NCI-H748 (cell line): ENCODE measurements around the gene B4GALT1.
A peak's percentile ranks its signal among the peaks of the same experiment; 100 is the strongest.
"Not testable (repeated sequence)": the region's sequence is repeated elsewhere in the genome, so short reads cannot be mapped to it uniquely, and the experiment has no call there.

Experiments
- DNase-seq: peaks from one replicate; lab custom pipeline; 2025; ENCODE audit not compliant: unreplicated experiment; lab: John Stamatoyannopoulos, UW

B4GALT1 gene

GRCh38 chr9:33163433-33164137 lies 3.6 kb downstream of the B4GALT1 start:
- no peak for DNase-seq

- no peak for DNase-seq
Measured at GRCh38 chr9:33162721-33163311, 4.3 kb downstream of the B4GALT1 start.

- peak; percentile 82 for DNase-seq
Measured at GRCh38 chr9:33161589-33162132, 5.5 kb downstream of the B4GALT1 start.

- DNase-seq, result peak; percentile 15
Measured at GRCh38 chr9:33161011-33161588, 6.0 kb downstream of the B4GALT1 start.

- not testable (repeated sequence) for DNase-seq
Measured at GRCh38 chr9:33160446-33160845, 6.7 kb downstream of the B4GALT1 start.

- no peak for DNase-seq
Measured at GRCh38 chr9:33159777-33160127, 7.4 kb downstream of the B4GALT1 start.

- DNase-seq, result no peak
Measured at GRCh38 chr9:33158843-33159776, 8.0 kb downstream of the B4GALT1 start.

GRCh38 chr9:33157960-33158842 lies 8.9 kb downstream of the B4GALT1 start:
- no peak for DNase-seq

- DNase-seq, result no peak
Measured at GRCh38 chr9:33155393-33155792, 11.7 kb downstream of the B4GALT1 start.

GRCh38 chr9:33154371-33154770 lies 12.8 kb downstream of the B4GALT1 start:
- DNase-seq, result no peak

GRCh38 chr9:33153666-33154065 lies 13.5 kb downstream of the B4GALT1 start:
- DNase-seq, result no peak

- DNase-seq, result no peak
Measured at GRCh38 chr9:33153001-33153400, 14.1 kb downstream of the B4GALT1 start.

GRCh38 chr9:33151601-33152000 lies 15.5 kb downstream of the B4GALT1 start:
- no peak for DNase-seq

- DNase-seq, result no peak
Measured at GRCh38 chr9:33151007-33151557, 16.1 kb downstream of the B4GALT1 start.

GRCh38 chr9:33148367-33149014 lies 18.6 kb downstream of the B4GALT1 start:
- DNase-seq, result no peak

GRCh38 chr9:33147416-33148169 lies 19.5 kb downstream of the B4GALT1 start:
- no peak for DNase-seq

- DNase-seq, result no peak
Measured at GRCh38 chr9:33146298-33146697, 20.8 kb downstream of the B4GALT1 start.

- DNase-seq, result no peak
Measured at GRCh38 chr9:33144551-33144950, 22.6 kb downstream of the B4GALT1 start.

GRCh38 chr9:33143241-33143661 lies 23.9 kb downstream of the B4GALT1 start:
- no peak for DNase-seq
